Mucosa of descending colon (tissue), 3 donors: ENCODE results near the gene FAM240A. TPM values are rescaled to one million over a fixed set of nuclear protein-coding genes. Genes with fewer than 3 reads are reported as not detected.

Experiments
- ATAC-seq: fragments of 200-7000 bp; cut with Tn5 transposase; one replicate; pipeline ENCODE4 v1.9.1; 2020; ENCODE audit warnings: mild to moderate bottlenecking, moderate library complexity
- DNase-seq, 3 donors: peaks; one replicate each; pipeline ENCODE4 v3.0.0-alpha.2; 2020
- H3K36me3 ChIP-seq: fragments of 200-600 bp; one replicate; pipeline ENCODE4 v1.8.0; 2021; ENCODE audit warnings: low read depth, mild to moderate bottlenecking
- H3K4me1 ChIP-seq: fragments of 200-600 bp; one replicate; pipeline ENCODE4 v1.8.0; 2021; ENCODE audit warnings: low read depth, mild to moderate bottlenecking
- H3K4me3 ChIP-seq: fragments of 200-600 bp; one replicate; pipeline ENCODE4 v1.8.0; 2021; ENCODE audit warnings: mild to moderate bottlenecking
- H3K9me3 ChIP-seq: fragments of 200-600 bp; one replicate; pipeline ENCODE4 v1.8.0; 2021; ENCODE audit warnings: mild to moderate bottlenecking
- intact Hi-C, 2 donors: fragments of 100-400 bp; cut with DNase I in 1 of 2; cut with micrococcal nuclease in 1 of 2; formaldehyde crosslinking; loops; one replicate each; pipeline versions ENCODE4 v1.11.0 to v1.11.1; 2022; cut with DNase I, micrococcal nuclease
- total RNA-seq, 3 donors: library from RNA; stranded (reverse); fragmentation: NEBNext Ultra II Directional in 2 of 3; extraction: Animal tissue kit (Norgen Biotek cat#: 25700) in 2 of 3; gene quantifications; one replicate each; pipeline versions ENCODE4 v1.2.1 to v1.2.4, GENCODE V29; 2021 to 2023
- TF ChIP-seq, protein P1 (sequence below): fragments of 200-600 bp; IDR thresholded peaks from one replicate; pipeline ENCODE4 v1.8.0; 2022; ENCODE audit warnings: antibody characterized with exemption, mild to moderate bottlenecking
- donor health status: DM: no; HTN: no; CAD: no; lungs with moderate emphysema.
- donor health status: DM: no; HTN: no; CAD: no.
- donor health status: DM: no; HTN: yes; CAD: no.

FAM240A gene
- total RNA-seq, 3 donors from 2014 or later, result not detected

DNA sequence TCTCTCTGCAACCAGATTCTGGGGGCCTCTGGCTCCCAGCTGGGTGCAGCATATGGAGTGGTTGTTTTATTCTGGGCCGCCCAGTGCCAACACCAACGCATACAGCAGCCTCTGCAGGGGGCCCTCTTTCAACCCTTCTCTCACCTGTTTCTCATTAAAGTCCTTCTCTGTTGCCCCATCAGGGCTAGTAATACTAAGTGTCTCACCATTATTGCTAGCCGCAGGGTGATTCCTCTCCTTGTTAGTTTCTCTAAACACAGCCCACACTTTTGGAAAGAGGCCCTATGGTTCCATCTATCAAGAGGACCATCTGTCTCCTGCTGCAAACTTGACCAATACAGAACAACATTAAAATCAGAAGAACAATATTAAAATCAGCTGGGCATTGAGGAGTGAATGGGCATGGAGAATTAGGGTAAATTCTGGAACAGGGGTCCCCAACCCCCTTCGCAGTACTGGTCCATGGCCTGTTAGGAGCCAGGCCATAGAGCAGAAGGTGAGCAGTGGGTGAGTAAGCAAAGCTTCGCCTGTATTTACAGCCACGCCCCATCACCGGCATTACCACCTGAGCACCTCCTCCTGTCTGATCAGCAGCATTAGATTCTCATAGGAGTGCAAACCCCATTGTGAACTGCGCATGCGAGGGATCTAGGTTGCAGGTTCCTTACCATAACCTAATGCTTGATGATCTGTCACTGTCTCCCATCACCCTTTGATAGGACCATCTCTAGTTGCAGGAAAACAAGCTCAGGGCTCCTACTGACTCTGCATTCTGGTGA, 44.6 kb downstream of the FAM240A start:
- Histone ChIP-seq H3K36me3 (no peaks in the 10 kb centered on the region), H3K9me3 (no peaks in the 10 kb centered on the region), H3K4me3 (no peak overlapping the region), H3K4me1 (no peaks in the 10 kb centered on the region)
- intact Hi-C loops, result no loop called here
- TF ChIP-seq, protein P1, sequence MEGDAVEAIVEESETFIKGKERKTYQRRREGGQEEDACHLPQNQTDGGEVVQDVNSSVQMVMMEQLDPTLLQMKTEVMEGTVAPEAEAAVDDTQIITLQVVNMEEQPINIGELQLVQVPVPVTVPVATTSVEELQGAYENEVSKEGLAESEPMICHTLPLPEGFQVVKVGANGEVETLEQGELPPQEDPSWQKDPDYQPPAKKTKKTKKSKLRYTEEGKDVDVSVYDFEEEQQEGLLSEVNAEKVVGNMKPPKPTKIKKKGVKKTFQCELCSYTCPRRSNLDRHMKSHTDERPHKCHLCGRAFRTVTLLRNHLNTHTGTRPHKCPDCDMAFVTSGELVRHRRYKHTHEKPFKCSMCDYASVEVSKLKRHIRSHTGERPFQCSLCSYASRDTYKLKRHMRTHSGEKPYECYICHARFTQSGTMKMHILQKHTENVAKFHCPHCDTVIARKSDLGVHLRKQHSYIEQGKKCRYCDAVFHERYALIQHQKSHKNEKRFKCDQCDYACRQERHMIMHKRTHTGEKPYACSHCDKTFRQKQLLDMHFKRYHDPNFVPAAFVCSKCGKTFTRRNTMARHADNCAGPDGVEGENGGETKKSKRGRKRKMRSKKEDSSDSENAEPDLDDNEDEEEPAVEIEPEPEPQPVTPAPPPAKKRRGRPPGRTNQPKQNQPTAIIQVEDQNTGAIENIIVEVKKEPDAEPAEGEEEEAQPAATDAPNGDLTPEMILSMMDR, result no peak
- DNase-seq (no peak), ATAC-seq (peak; percentile 25)

DNA sequence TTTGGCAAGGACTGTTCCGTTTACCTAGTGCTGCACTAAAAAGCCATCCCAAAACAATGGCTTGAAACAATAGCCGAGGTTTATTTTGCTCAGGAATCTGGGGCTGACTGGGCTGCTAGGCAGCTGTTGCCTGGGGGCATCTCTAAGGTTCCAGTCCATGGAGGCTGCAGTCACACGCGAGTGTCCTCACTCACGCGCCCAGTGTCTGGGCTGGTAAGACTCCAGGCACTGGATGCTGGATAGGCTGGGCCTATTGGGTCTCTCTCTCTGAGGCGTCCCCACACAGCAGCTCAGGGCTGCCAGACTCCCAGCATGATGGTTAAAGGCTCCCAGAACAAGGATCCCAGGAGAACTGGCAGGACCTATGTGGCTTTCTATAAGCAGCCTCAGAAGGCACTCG, 47.0 kb downstream of the FAM240A start:
- intact Hi-C loops, result no loop called here
- no peaks in the 10 kb centered on the region for H3K4me1 ChIP-seq
- DNase-seq (no peak), ATAC-seq (no peak)
- no peaks in the 10 kb centered on the region for H3K9me3 ChIP-seq
- H3K36me3 ChIP-seq, result no peaks in the 10 kb centered on the region
- no peak overlapping the region for H3K4me3 ChIP-seq
- TF ChIP-seq, protein P1, result no peak

DNA sequence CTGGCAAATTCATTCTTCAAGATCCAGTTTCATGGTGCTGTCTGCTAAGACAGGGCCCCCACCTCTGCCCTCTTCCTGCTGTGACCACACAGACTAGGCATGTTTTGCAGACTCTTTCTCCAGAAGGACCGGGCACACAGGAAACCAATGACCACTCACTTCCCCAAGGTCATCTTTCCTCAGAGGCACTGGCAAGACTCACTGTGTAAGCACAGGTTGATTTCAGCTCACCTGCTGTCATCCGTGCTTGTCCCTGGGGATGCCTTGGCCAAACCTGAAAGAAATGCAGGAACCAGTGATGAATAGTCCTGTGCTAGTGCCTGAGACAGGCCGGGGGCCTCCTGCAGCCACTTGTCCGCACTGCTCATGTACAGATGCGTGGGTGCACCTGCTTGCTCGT, 47.7 kb downstream of the FAM240A start:
- H3K4me3 ChIP-seq, result no peak overlapping the region
- H3K36me3 ChIP-seq, result no peaks in the 10 kb centered on the region
- no peaks in the 10 kb centered on the region for H3K9me3 ChIP-seq
- H3K4me1 ChIP-seq, result no peaks in the 10 kb centered on the region
- ATAC-seq (peak; percentile 14), DNase-seq (no peak)
- intact Hi-C loops, result no loop called here
- TF ChIP-seq, protein P1, result no peak

DNA sequence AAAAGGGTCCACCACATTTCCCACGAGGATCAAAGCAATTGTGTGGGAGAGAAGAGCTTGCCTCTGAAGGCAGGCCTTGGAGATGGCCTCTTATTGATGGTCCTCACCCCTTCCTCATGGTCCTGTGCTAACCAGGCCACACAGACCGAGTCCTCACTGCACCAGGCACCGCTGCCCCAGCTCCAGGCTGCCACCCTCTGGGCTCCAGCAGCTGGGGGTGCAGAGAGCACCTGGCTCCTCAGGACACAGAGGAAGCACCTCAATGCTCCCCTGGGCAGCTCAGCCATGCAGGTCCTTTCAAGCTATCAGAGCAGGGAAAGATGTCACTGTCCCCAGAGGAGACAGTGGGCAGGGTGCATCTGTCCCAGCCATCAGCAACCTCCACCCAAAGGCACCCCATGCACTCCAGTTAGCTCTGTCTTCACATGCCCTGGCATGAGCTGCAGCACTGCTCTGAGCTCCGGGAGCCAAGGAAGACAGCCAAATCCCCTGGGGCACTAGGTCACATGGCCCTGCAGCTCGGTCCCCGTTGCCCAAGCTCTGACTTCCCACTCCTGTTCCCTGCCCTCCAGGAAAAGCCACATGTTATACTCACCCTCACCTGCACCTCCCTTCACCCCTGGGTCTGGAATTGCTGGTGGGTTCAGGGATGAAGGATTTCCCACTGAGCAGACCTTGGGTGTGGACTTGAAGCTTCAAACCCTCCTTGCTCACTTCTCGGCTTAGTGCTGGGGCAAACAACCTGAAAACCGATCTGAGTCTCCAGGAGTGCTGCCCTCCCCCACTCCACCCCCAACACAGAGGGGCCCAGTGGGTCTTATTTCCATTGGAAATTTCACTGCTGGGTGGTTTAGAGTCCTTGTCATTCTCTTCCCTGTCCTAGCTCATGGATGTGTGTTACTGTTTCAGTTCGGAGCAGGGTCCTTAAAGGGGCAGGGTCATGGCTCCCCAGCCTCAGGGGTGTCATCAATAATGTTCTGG, 48.5 kb downstream of the FAM240A start:
- intact Hi-C loops, result no loop called here
- no peaks in the 10 kb centered on the region for H3K4me1 ChIP-seq
- H3K36me3 ChIP-seq, result no peaks in the 10 kb centered on the region
- no peak overlapping the region for H3K4me3 ChIP-seq
- no peak for DNase-seq
- TF ChIP-seq, protein P1, result no peak
- no peaks in the 10 kb centered on the region for H3K9me3 ChIP-seq
- ATAC-seq, result no peak

DNA sequence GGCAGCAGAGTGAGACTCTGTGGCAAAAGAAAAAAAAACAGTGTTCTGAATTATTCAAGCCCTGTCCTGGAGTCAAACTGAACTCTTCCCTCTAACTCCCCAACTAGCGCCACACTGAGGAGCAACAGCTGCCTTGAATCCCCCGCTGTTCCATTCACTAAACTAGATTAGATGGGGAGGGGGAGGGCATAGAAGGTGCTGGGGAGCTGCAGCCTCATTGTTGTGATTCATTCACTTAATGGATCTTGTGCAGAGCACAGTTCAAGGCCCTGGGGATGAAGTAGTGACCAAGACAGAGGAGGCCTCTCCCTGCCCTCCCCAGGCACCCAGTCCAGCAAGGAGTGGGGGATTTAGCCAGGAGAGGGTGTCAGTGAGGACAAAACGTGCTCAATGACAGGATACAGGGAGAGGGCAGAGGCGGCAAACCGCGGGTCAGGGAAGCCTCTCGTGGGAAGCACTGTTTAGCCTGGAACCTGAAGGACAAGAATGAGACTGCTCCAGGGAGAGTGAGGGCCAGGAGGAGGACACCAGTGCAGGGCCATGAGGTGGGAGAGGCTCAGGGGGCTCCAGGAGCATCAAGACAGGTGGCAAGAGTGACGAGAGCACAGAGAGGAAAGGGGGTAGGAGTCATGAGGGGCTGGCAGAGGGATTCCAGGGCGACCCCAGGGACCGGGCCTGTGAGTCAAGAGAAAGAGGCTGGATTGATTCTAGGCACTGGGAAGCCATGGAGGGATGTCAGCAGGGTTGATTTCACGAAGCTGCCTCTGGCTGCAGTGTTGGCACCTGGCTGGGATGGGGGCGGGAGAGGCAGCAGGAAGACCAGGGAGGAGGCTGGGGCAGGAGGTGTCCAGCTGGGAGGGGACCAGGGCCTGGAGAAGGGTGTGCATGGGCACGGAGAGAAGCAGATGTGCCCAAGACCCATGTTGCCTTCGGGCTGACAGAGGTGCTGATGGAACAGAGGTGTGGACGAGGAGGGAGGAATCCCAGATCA, 49.7 kb downstream of the FAM240A start:
- Histone ChIP-seq H3K4me1 (no peaks in the 10 kb centered on the region), H3K4me3 (no peak overlapping the region), H3K36me3 (no peaks in the 10 kb centered on the region), H3K9me3 (no peaks in the 10 kb centered on the region)
- ATAC-seq, result no peak
- no peak for DNase-seq
- TF ChIP-seq, protein P1, result no peak
- intact Hi-C loops, result no loop called here
